Measurements from ENCODE around the gene GABRE. TPM values are rescaled to one million over a fixed set of nuclear protein-coding genes. Genes with fewer than 3 reads are reported as not detected.

GABRE gene
- total RNA-seq, 1 donor from 2014 or later = not detected

DNA sequence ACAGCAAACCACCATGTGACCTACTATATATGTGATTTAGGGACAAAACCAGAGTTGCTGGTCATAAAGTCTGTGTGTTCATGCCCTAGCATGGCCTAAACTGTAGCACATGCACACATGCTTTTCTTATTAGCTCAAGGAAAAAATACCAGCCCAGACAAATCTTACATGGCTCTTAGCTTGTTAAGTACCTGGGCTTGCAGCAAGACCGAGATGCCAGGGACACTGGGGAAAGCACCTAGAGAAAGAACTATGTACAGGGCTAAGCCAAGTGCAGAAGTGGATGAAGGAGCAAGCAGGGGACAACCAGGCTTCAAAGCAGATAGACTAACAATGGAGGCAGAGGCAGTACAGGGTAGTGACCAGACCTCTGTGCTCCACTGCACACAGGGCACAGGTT, 3.4 kb upstream of the GABRE start:
- Mint-ChIP-seq H3K27ac (ENCODE audit: unreplicated experiment) (no peak overlapping the region), H3K36me3 (ENCODE audit: unreplicated experiment) (no peaks in the 10 kb centered on the region), H3K4me3 (ENCODE audit: unreplicated experiment) (no peak overlapping the region), H3K4me1 (ENCODE audit: low read depth, unreplicated experiment) (no peaks in the 10 kb centered on the region), H3K9me3 (ENCODE audit: unreplicated experiment) (no peaks in the 10 kb centered on the region), H3K27me3 (ENCODE audit: unreplicated experiment) (peaks cover 2% of the 10 kb centered on the region)
- no peak for DNase-seq
- TF ChIP-seq, protein P1, sequence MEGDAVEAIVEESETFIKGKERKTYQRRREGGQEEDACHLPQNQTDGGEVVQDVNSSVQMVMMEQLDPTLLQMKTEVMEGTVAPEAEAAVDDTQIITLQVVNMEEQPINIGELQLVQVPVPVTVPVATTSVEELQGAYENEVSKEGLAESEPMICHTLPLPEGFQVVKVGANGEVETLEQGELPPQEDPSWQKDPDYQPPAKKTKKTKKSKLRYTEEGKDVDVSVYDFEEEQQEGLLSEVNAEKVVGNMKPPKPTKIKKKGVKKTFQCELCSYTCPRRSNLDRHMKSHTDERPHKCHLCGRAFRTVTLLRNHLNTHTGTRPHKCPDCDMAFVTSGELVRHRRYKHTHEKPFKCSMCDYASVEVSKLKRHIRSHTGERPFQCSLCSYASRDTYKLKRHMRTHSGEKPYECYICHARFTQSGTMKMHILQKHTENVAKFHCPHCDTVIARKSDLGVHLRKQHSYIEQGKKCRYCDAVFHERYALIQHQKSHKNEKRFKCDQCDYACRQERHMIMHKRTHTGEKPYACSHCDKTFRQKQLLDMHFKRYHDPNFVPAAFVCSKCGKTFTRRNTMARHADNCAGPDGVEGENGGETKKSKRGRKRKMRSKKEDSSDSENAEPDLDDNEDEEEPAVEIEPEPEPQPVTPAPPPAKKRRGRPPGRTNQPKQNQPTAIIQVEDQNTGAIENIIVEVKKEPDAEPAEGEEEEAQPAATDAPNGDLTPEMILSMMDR (IDR thresholded peaks at IDR 0.05; ENCODE audit: partially characterized antibody, unreplicated experiment) = no peak

DNA sequence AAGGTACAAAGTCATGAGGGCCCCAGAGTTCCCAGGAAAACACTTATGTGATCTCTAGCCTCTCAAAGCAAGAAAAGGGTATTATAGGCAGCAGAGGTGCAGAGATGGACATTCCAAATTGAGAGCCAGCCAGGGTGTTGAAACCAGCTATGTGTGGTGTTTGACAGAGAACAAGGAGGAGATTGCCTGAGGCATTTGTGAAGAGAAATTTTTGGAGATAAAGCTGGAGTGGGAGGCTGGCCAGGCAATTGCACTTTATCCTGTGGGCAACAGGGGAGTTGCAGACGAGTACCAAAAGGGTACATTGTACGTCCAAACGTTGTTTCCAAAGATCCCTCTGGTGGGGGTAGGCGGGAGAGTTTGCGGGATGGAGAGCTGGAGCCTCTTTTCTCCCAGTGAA, 2.5 kb upstream of the GABRE start:
- TF ChIP-seq, protein P1 (IDR thresholded peaks at IDR 0.05; ENCODE audit: partially characterized antibody, unreplicated experiment) = no peak
- Mint-ChIP-seq H3K4me3 (ENCODE audit: unreplicated experiment) (no peak overlapping the region), H3K4me1 (ENCODE audit: low read depth, unreplicated experiment) (no peaks in the 10 kb centered on the region), H3K36me3 (ENCODE audit: unreplicated experiment) (no peaks in the 10 kb centered on the region), H3K27ac (ENCODE audit: unreplicated experiment) (no peak overlapping the region), H3K9me3 (ENCODE audit: unreplicated experiment) (no peaks in the 10 kb centered on the region), H3K27me3 (ENCODE audit: unreplicated experiment) (peaks cover 2% of the 10 kb centered on the region)
- DNase-seq = no peak

DNA sequence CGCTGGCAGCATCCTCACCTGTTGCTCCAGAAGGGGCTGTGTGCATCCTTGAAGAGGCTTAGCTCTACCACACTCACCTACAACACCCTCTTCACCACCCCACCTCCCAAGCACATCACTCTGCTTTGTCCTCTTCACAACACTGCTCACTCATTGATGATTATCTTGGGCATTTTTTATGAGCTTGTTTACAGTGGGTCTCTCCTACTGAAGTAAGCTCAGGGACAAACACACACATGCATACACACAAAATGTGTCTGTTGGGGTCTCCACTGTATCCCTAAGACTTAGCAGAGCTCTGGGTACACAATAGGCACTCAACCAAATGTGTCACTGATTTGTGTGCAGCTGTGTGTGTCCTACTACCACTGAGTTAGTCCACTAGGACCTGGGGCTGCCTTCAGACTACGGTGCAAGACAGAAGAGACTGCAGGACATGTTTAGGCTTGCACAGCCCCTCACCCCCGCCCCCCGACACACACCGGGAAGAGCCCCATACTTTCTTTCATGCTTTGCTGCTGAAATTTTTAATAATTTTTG, 1.3 kb upstream of the GABRE start:
- Mint-ChIP-seq H3K9me3 (ENCODE audit: unreplicated experiment) (no peaks in the 10 kb centered on the region), H3K27ac (ENCODE audit: unreplicated experiment) (no peak overlapping the region), H3K36me3 (ENCODE audit: unreplicated experiment) (no peaks in the 10 kb centered on the region), H3K27me3 (ENCODE audit: unreplicated experiment) (peaks cover 2% of the 10 kb centered on the region), H3K4me3 (ENCODE audit: unreplicated experiment) (no peak overlapping the region), H3K4me1 (ENCODE audit: low read depth, unreplicated experiment) (no peaks in the 10 kb centered on the region)
- TF ChIP-seq, protein P1 (IDR thresholded peaks at IDR 0.05; ENCODE audit: partially characterized antibody, unreplicated experiment) = no peak
- DNase-seq = no peak

DNA sequence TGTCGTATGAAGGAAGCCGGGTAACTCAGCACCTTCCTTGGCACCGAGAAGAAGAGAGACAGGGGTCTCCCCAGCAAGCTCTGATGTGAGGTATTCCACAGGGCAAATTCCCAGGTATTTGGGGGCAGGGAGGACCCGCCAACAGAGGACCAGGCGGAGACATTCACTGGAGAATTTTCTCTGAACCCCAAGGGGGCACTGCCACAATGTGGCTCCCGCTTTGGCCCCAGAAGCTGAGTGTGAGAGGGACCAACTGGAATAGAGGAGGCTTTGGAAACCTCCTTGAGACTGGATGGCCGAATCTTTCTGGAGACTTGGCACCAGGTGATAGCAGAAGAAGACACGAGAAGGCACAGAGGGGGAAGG, 735 bp upstream of the GABRE start:
- no peaks in the 10 kb centered on the region for H3K4me1 Mint-ChIP-seq (ENCODE audit: low read depth, unreplicated experiment)
- peak overlapping the region; percentile 42 for H3K4me3 Mint-ChIP-seq (ENCODE audit: unreplicated experiment)
- no peaks in the 10 kb centered on the region for H3K36me3 Mint-ChIP-seq (ENCODE audit: unreplicated experiment)
- H3K27ac Mint-ChIP-seq (ENCODE audit: unreplicated experiment) = no peak overlapping the region
- DNase-seq = no peak
- TF ChIP-seq, protein P1 (IDR thresholded peaks at IDR 0.05; ENCODE audit: partially characterized antibody, unreplicated experiment) = no peak
- no peaks in the 10 kb centered on the region for H3K9me3 Mint-ChIP-seq (ENCODE audit: unreplicated experiment)
- H3K27me3 Mint-ChIP-seq (ENCODE audit: unreplicated experiment) = peaks cover 2% of the 10 kb centered on the region

DNA sequence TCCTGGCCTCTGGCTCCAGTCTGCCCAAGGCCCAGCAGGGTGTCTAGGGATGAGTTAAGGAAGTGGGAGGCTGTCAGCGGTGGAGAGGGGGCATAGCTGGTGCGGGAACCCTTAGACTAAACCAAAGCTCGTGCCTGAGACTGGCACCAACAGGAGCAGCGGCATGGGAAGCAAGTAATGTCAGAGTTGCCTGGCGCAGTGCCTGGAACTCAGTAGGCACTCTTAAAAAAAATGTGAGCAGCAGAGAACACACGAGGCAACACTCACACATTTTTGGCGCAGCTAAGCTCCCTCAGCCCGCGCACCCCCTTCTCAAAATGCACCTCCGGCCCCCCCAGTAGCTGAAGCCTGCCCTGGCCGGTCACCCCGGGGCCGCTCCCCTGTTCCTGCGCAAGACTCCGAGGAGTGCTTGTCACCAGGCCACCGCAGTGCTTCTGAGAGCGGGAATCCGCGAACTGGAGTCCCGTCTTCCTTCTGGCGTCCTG, 583 bp downstream of the GABRE start:
- no peak overlapping the region for H3K27ac Mint-ChIP-seq (ENCODE audit: unreplicated experiment)
- peak overlapping the region; percentile 52 for H3K4me3 Mint-ChIP-seq (ENCODE audit: unreplicated experiment)
- DNase-seq = peak; percentile 12
- TF ChIP-seq, protein P1 (IDR thresholded peaks at IDR 0.05; ENCODE audit: partially characterized antibody, unreplicated experiment) = no peak
- H3K27me3 Mint-ChIP-seq (ENCODE audit: unreplicated experiment) = peaks cover 2% of the 10 kb centered on the region
- no peaks in the 10 kb centered on the region for H3K9me3 Mint-ChIP-seq (ENCODE audit: unreplicated experiment)
- H3K36me3 Mint-ChIP-seq (ENCODE audit: unreplicated experiment) = no peaks in the 10 kb centered on the region
- H3K4me1 Mint-ChIP-seq (ENCODE audit: low read depth, unreplicated experiment) = no peaks in the 10 kb centered on the region
